Aorta (tissue), 5 donors: ENCODE results near the gene LUC7L3. TPM values are rescaled to one million over a fixed set of nuclear protein-coding genes. Genes with fewer than 3 reads are reported as not detected.
A peak's percentile ranks its signal among the peaks of the same experiment; 100 is the strongest.

Experiments used
- ATAC-seq: fragments of 200-7000 bp; cut with Tn5 transposase; one replicate; pipeline ENCODE4 v1.9.1; 2022; ENCODE audit warnings: moderate library complexity; ENCODE audit not compliant: low FRiP score
- DNase-seq, 2 donors: peaks; one replicate each; pipeline ENCODE4 v3.0.0-alpha.2; 2020
- H3K27ac ChIP-seq, 2 donors: one replicate each; pipeline ENCODE4 v1.5.1; 2013; ENCODE audit warnings: low read length in 2 of 2, mild to moderate bottlenecking in 2 of 2, moderate library complexity in 2 of 2, control low read depth in 1 of 2, inconsistent platforms in 1 of 2, low read depth in 1 of 2
- H3K27me3 ChIP-seq, 2 donors: one replicate each; pipeline ENCODE4 v1.6.1; 2013; ENCODE audit warnings: control low read depth in 1 of 2, low read length in 1 of 2, mild to moderate bottlenecking in 1 of 2, moderate library complexity in 1 of 2; ENCODE audit not compliant: insufficient read depth in 2 of 2, control insufficient read depth in 1 of 2
- H3K36me3 ChIP-seq, 2 donors: one replicate each; pipeline ENCODE4 v1.6.1; 2013; ENCODE audit warnings: control low read depth in 1 of 2, low read length in 1 of 2, mild to moderate bottlenecking in 1 of 2; ENCODE audit not compliant: insufficient read depth in 2 of 2, control insufficient read depth in 1 of 2
- H3K4me1 ChIP-seq, 2 donors: one replicate each; pipeline ENCODE4 v1.6.1; 2013; ENCODE audit warnings: low read length in 2 of 2, control low read depth in 1 of 2, mild to moderate bottlenecking in 1 of 2, moderate library complexity in 1 of 2; ENCODE audit not compliant: insufficient read depth in 2 of 2, control insufficient read depth in 1 of 2
- H3K4me3 ChIP-seq, 2 donors: one replicate each; pipeline ENCODE4 v1.5.1; 2013; ENCODE audit warnings: low read length in 2 of 2, control low read depth in 1 of 2, mild to moderate bottlenecking in 1 of 2
- H3K9me3 ChIP-seq: one replicate; pipeline ENCODE4 v1.6.1; 2013; ENCODE audit warnings: mild to moderate bottlenecking, low read length; ENCODE audit not compliant: control insufficient read depth
- WGBS, 2 donors: extraction: QIAGEN DNeasy Blood & Tissue Kit; methylation state at CpG; one replicate each; pipeline ENCODE4 v1.1.7; 2013; 5-methylcytosine and 5-hydroxymethylcytosine counted together
- intact Hi-C, 2 donors: fragments of 100-400 bp; cut with DNase I; formaldehyde crosslinking; loops; one replicate each; pipeline versions ENCODE4 v1.14.2 to v1.15.0; 2022
- polyA plus RNA-seq, 2 donors: library from polyadenylated mRNA; stranded (reverse); fragments of 200-250 nt; gene quantifications; one replicate each; pipeline ENCODE4 v1.2.3, GENCODE V29; 2013
- total RNA-seq, 2 donors: library from RNA; stranded (reverse); fragmentation: NEBNext Ultra II Directional; extraction: Animal tissue kit (Norgen Biotek cat#: 25700); gene quantifications; one replicate each; pipeline ENCODE4 v1.2.1, GENCODE V29; 2021
- donor health status: healthy with polysubstance abuse.
- donor health status: Bipolar disorder and iron deficiency.
- donor health status: DM: no; HTN: no; CAD: no.
- donor health status: DM: no; HTN: no; CAD: no.
- donor health status: DM: yes; HTN: yes; CAD: no.

The LUC7L3 gene
- total and polyA plus RNA-seq, 4 donors = 123 to 852 (median 168) TPM

DNA sequence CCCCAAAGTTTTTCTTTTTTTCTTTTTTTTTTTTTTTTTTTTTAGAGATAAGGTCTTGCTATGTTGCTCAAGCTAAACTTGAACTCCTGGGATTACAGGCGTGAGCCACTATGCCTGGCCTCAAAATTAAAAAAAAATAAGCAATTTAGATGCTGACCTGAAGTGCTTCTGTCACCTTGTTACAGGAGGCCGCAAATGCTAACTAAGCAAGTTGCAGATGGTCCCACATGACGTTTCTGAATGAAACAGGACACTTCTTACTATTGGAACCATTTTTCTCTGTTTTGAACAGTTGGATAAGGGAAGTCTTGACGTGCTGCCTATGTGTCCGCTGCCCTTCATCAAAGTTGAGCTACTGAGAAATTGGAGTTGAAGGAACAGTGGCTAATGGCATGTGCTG lies 39.1 kb downstream of the LUC7L3 start:
- 44 to 58% methylated on average over 5 of the region's 5 CpGs for WGBS, 2 donors
- no peaks in the 10 kb centered on the region for H3K4me1 ChIP-seq
- no peaks in the 10 kb centered on the region for H3K27me3 ChIP-seq
- H3K27ac ChIP-seq = no peak overlapping the region
- H3K9me3 ChIP-seq = no peaks in the 10 kb centered on the region
- ATAC-seq = no peak
- H3K4me3 ChIP-seq = no peak overlapping the region
- intact Hi-C loops = no loop called here
- no peak for DNase-seq
- no peaks in the 10 kb centered on the region for H3K36me3 ChIP-seq

DNA sequence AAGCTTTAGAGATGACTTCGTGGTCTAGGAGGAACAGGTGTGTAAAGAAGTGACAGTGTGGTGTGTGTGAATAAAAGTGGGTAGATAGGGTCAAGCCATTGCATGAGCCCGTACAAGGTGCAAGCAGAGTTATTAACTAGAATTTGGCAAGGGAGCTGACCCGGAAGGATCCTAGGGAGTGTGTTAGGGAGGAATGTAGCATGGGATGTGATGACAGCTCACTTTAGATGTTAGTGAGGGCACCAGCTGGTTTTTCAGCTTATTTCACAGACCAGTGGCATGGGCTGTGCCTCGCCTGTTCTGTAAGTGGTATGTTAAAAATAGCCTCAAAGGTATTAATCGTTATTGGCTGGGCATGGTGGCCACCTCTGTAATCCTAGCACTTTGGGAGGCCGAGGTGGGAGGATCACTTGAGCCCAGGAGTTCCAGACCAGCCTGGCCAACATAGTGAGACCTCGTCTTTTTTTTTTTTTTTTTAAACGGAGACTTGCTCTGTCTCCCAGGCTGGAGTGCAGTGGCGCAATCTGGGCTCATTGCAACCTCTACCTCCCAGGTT lies 39.7 kb downstream of the LUC7L3 start:
- H3K27me3 ChIP-seq = no peaks in the 10 kb centered on the region
- DNase-seq (no peak), ATAC-seq (no peak)
- no peak overlapping the region for H3K4me3 ChIP-seq
- no peak overlapping the region for H3K27ac ChIP-seq
- H3K4me1 ChIP-seq = no peaks in the 10 kb centered on the region
- 52 to 60% methylated on average over 9 of the region's 9 CpGs for WGBS, 2 donors
- H3K9me3 ChIP-seq = no peaks in the 10 kb centered on the region
- intact Hi-C loops = no loop called here
- no peaks in the 10 kb centered on the region for H3K36me3 ChIP-seq

DNA sequence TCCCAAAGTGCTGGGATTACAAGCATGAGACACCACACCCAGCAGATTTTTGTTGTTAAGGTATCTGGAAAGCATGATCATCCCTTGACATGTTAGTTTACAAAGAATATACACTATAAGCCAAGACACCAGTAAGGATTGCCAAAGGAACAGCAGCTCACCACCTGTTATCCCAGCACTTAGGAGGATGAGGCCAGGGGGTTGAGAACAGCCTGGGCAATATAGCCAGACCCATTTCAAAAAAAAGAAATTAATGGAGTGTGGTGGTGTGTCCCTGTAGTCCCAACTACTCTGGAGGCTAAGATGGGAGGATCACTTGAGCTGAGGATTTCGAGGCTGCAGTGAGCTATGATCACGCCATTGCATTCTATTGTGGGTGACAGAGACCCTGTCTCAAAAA lies 42.8 kb downstream of the LUC7L3 start:
- Histone ChIP-seq H3K27me3 (no peaks in the 10 kb centered on the region), H3K9me3 (no peaks in the 10 kb centered on the region), H3K36me3 (no peaks in the 10 kb centered on the region), H3K27ac (no peak overlapping the region), H3K4me1 (no peaks in the 10 kb centered on the region), H3K4me3 (no peak overlapping the region)
- WGBS, 2 donors = 91 to 94% methylated on average over 2 of the region's 2 CpGs
- ATAC-seq = no peak
- DNase-seq = no peak
- intact Hi-C loops = no loop called here

DNA sequence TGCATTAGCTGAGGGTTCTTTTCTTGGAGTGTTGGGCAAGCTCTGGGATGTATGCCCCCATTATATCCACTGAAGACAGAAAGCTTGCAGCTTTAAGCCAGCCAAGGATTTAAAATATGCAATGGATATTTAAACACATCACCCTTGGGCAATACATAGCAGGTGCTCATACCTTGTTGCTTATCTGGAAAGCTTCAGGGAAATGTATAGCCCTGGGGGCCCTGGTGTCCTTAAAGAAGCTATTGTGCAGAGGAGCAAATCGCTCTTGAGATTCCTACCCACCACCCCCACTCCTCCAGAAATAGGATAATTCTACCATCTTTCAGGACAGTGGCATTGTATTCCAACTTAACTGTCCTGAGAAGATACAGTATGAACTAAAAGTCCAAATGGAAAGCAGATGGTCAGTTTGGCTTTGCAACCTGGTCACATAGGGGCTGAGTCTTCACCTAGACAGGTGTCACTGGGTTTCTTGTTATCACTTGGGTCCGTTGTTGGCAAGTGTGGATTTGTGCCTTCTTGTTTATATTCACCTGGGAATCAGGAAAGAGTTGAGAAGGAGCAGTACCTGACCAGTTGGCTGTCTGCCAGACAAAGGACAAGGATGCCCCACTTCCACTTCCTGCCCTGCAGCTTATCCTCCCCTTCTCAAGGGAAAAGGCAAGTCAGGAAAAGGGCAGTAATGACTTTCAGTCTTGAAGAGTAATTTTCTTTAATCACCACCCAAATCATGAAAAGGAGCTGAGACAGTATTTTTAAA lies 44.5 kb downstream of the LUC7L3 start:
- no peak for ATAC-seq
- Histone ChIP-seq H3K27me3 (no peaks in the 10 kb centered on the region), H3K36me3 (no peaks in the 10 kb centered on the region), H3K4me3 (no peak overlapping the region), H3K4me1 (no peaks in the 10 kb centered on the region), H3K9me3 (no peaks in the 10 kb centered on the region), H3K27ac (no peak overlapping the region)
- intact Hi-C loops = no loop called here
- WGBS, 2 donors = 76 to 80% methylated on average over 2 of the region's 2 CpGs
- no peak for DNase-seq

DNA sequence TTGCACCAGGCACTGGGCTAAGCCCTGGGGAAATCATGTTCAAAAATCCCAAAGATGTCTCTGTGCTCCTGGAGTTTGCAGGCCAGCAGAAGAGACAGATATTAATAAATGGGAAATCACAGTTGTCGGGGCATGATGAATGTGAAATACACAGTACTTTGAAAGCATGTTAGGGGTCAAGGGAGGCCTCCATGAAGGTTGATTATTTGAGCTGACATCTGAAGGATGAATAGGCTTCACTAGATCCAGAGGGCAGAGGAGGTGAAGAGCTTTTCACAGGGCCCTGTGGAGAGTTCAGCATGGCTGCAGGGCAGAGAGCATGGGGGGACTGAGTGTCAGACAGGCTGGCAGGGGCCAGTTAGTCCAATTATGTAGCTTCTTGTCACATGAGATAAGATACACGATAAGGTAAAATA lies 45.3 kb downstream of the LUC7L3 start:
- no peak overlapping the region for H3K27ac ChIP-seq
- H3K4me1 ChIP-seq = no peaks in the 10 kb centered on the region
- intact Hi-C loops = no loop called here
- no peaks in the 10 kb centered on the region for H3K27me3 ChIP-seq
- 7 to 28% methylated on average over 2 of the region's 2 CpGs for WGBS, 2 donors
- DNase-seq = no peak
- H3K9me3 ChIP-seq = no peaks in the 10 kb centered on the region
- H3K4me3 ChIP-seq = no peak overlapping the region
- H3K36me3 ChIP-seq = no peaks in the 10 kb centered on the region
- ATAC-seq = no peak

DNA sequence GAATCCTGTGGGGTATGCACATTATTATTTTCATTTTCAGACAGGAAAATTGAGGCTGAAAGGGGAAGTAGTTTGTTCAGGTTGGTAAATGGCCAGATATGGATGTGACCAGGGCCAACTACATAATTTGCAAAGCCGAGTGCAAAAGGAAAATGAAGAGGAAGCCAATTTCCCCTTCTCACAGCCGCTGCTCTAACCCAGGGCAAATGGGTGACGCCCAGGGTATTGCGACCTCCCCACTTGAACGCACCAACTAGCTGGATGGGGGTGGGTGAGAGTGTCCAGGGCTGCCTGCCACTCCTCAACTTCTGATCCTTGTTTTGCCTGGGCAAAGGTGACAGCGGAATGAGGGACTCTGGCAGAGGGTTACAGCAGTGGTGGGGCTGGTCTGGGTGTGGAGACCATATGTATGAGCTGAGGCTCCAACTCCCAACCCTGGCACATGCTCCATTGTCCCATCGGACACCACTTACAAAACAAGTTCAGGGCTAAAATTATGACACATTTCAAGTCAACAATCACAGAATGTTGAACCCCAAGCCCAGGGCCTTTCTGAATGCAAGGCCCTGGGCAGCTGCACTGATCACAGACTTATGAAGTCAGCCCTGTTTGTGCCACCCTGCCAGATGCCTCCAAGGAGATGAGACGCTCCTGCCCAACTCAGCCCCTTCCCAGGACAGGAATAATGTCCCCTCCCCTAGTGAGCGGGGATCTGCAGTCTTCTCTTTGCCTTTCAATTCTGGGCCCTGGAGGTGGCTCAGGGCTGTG lies 46.2 kb downstream of the LUC7L3 start:
- Histone ChIP-seq H3K4me3 (no peak overlapping the region), H3K27me3 (no peaks in the 10 kb centered on the region), H3K4me1 (no peaks in the 10 kb centered on the region), H3K27ac (no peak overlapping the region), H3K36me3 (no peaks in the 10 kb centered on the region), H3K9me3 (no peaks in the 10 kb centered on the region)
- DNase-seq (peak in 1 of 2 donors; percentile 57), ATAC-seq (peak; percentile 66)
- WGBS, 2 donors = 30 to 32% methylated on average over 9 of the region's 9 CpGs
- intact Hi-C loops = no loop called here

DNA sequence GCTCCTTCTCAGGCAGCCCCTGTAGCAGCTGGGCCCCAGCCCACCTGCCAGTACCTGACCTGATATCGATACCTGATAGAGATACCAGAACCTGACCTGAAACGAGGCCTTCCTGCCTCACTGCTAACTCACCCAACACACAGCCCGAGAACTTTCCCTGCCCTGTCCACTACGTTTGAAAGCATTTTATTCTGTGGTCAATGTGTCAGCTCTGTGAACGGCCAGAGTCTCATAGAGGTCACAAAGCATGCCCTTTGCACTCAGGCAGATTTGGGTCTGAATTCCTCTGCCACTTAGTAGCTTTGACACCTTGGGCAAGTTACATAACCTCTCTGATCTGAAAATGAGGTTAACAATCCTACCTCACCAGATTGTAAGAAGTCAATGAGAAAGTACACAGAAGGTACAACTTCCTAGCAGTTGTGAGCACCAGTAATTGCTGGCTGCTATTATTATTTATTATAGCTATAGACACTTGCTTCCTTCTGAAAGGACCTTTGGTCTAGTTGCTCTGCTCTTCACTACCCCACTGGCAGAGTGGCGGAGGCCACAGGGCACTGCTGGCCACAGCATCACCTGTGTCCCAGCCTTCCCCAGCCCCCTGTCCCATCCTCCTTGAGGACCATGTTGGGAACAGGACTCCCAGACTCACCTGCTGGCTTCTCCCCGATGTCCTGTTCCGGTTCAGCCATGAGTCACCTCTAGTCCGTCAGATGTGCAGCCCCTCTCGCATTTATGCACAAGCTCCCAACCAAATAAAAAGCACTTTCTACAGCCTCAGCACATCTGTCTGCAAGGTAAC lies 47.0 kb downstream of the LUC7L3 start:
- DNase-seq (no peak), ATAC-seq (peak; percentile 6)
- Histone ChIP-seq H3K4me1 (no peaks in the 10 kb centered on the region), H3K4me3 (no peak overlapping the region), H3K9me3 (no peaks in the 10 kb centered on the region), H3K36me3 (no peaks in the 10 kb centered on the region), H3K27me3 (no peaks in the 10 kb centered on the region), H3K27ac (no peak overlapping the region)
- 88 to 89% methylated on average over 10 of the region's 10 CpGs for WGBS, 2 donors
- intact Hi-C loops = no loop called here

DNA sequence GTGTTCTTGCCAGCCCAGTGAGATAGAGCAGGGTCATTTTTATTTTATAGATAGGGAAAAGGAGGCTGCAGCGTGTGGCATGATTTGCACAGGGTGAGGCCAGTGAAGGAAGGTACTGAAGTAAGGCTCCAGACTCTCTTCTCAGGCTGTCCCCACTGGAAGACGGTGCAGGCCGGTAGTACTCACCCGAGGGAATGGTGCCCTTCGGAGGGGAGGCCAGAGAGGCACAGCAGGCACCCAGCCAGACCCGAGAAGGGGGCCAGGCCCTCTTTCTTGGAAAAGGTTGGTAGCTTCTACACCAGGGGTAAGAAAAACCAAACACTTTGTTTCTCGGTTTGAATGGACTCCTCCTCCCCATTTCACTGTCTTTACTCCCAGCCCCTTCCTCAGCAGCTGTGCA lies 47.6 kb downstream of the LUC7L3 start:
- Histone ChIP-seq H3K36me3 (no peaks in the 10 kb centered on the region), H3K27me3 (no peaks in the 10 kb centered on the region), H3K9me3 (no peaks in the 10 kb centered on the region), H3K4me3 (no peak overlapping the region), H3K27ac (no peak overlapping the region), H3K4me1 (no peaks in the 10 kb centered on the region)
- WGBS, 2 donors = 80 to 81% methylated on average over 7 of the region's 7 CpGs
- DNase-seq (no peak), ATAC-seq (no peak)
- intact Hi-C loops = no loop called here
